Astrocyte (in vitro differentiated cells and primary cell): ENCODE data around the gene MORC1. TPM values are rescaled to one million over a fixed set of nuclear protein-coding genes. Genes with fewer than 3 reads are reported as not detected.

Experiments
- DNase-seq: peaks from one replicate; pipeline ENCODE4 v3.0.0-alpha.2; 2010; ENCODE audit warnings: low read depth
- FAIRE-seq: peaks from 2 replicates; lab custom pipeline; 2011; peaks lifted over from hg19 to GRCh38; lab: Jason Lieb, UNC
- H2AFZ ChIP-seq: 2 replicates; pipeline ENCODE4 v1.6.0; 2012; ENCODE audit warnings: low read depth, low read length, inconsistent platforms
- H3K27ac ChIP-seq: 2 replicates; pipeline ENCODE4 v1.5.1; 2011; ENCODE audit warnings: low read depth, low read length, inconsistent platforms
- H3K27me3 ChIP-seq: 2 replicates; pipeline ENCODE4 v1.6.0; 2011; ENCODE audit warnings: low read length, inconsistent platforms; ENCODE audit not compliant: insufficient read depth
- H3K36me3 ChIP-seq: 2 replicates; pipeline ENCODE4 v1.5.1; 2011; ENCODE audit warnings: low read length, inconsistent platforms; ENCODE audit not compliant: insufficient read depth
- H3K4me1 ChIP-seq: 2 replicates; pipeline ENCODE4 v1.5.1; 2011; ENCODE audit warnings: low read length, inconsistent platforms; ENCODE audit not compliant: insufficient read depth
- H3K4me2 ChIP-seq: 2 replicates; pipeline ENCODE4 v1.6.0; 2012; ENCODE audit warnings: low read length, inconsistent platforms
- H3K4me3 ChIP-seq: 2 replicates; pipeline ENCODE4 v1.5.1; 2011; ENCODE audit warnings: low read depth, mild to moderate bottlenecking, low read length, inconsistent platforms; ENCODE audit not compliant: insufficient read depth
- H3K79me2 ChIP-seq: 2 replicates; pipeline ENCODE4 v1.6.0; 2012; ENCODE audit warnings: mild to moderate bottlenecking, low read length, inconsistent platforms; ENCODE audit not compliant: insufficient read depth
- H3K9ac ChIP-seq: 2 replicates; pipeline ENCODE4 v1.6.0; 2012; ENCODE audit warnings: mild to moderate bottlenecking, low read length, inconsistent platforms
- H3K9me3 ChIP-seq: 2 replicates; pipeline ENCODE4 v1.5.1; 2012; ENCODE audit warnings: low read depth, mild to moderate bottlenecking, low read length, inconsistent platforms; ENCODE audit not compliant: insufficient read depth
- H4K20me1 ChIP-seq: 2 replicates; pipeline ENCODE4 v1.6.0; 2012; ENCODE audit warnings: low read length, inconsistent platforms; ENCODE audit not compliant: insufficient read depth
- H3K27ac Mint-ChIP-seq: one replicate; pipeline ENCODE4 v1.8.0; 2021; ENCODE audit warnings: mild to moderate bottlenecking, mixed read lengths; ENCODE audit not compliant: unreplicated experiment
- H3K27me3 Mint-ChIP-seq: one replicate; pipeline ENCODE4 v1.8.0; 2021; ENCODE audit warnings: low read depth, mixed read lengths; ENCODE audit not compliant: unreplicated experiment
- H3K36me3 Mint-ChIP-seq: one replicate; pipeline ENCODE4 v1.8.0; 2021; ENCODE audit warnings: low read depth, mixed read lengths; ENCODE audit not compliant: unreplicated experiment
- H3K4me1 Mint-ChIP-seq: one replicate; pipeline ENCODE4 v1.8.0; 2021; ENCODE audit warnings: low read depth, mixed read lengths; ENCODE audit not compliant: unreplicated experiment
- H3K4me3 Mint-ChIP-seq: one replicate; pipeline ENCODE4 v1.8.0; 2021; ENCODE audit warnings: mild to moderate bottlenecking, moderate library complexity, mixed read lengths; ENCODE audit not compliant: unreplicated experiment
- H3K9me3 Mint-ChIP-seq: one replicate; pipeline ENCODE4 v1.8.0; 2021; ENCODE audit warnings: mild to moderate bottlenecking, mixed read lengths; ENCODE audit not compliant: unreplicated experiment
- CTCF ChIP-seq: IDR thresholded peaks from 2 replicates; pipeline ENCODE4 v1.5.1; 2011; ENCODE audit warnings: low read depth, mild to moderate bottlenecking, inconsistent platforms, low read length, moderate library complexity; ENCODE audit not compliant: insufficient read depth
- EZH2 ChIP-seq: IDR thresholded peaks from 2 replicates; pipeline ENCODE4 v1.6.1; 2012; ENCODE audit warnings: mild to moderate bottlenecking, low read length, inconsistent platforms; ENCODE audit not compliant: insufficient read depth
- total RNA-seq: library from RNA; stranded (reverse); gene quantifications from 2 replicates; pipeline ENCODE4 v1.2.1, GENCODE V29; 2021

Gene MORC1
- total RNA-seq, 1 donor from 2014 or later = not detected

- Mint-ChIP-seq H3K4me3 (no peak overlapping the region), H3K27me3 (no peaks in the 10 kb centered on the region), H3K27ac (no peak overlapping the region), H3K9me3 (no peaks in the 10 kb centered on the region), H3K36me3 (no peaks in the 10 kb centered on the region), H3K4me1 (no peaks in the 10 kb centered on the region)
- H3K79me2 ChIP-seq = no peaks in the 10 kb centered on the region
- no peak overlapping the region for H3K27ac ChIP-seq
- TF ChIP-seq CTCF = no peak
- no peak for TF ChIP-seq EZH2
- DNase-seq (no peak), FAIRE-seq (no peak)
- H3K9me3 ChIP-seq = no peaks in the 10 kb centered on the region
- H3K4me3 ChIP-seq = no peak overlapping the region
- no peak overlapping the region for H3K9ac ChIP-seq
- no peaks in the 10 kb centered on the region for H4K20me1 ChIP-seq
- no peaks in the 10 kb centered on the region for H3K36me3 ChIP-seq
- no peak overlapping the region for H2AFZ ChIP-seq
- no peaks in the 10 kb centered on the region for H3K27me3 ChIP-seq
- no peaks in the 10 kb centered on the region for H3K4me1 ChIP-seq
- H3K4me2 ChIP-seq = no peak overlapping the region
Observed at GRCh38 chr3:108998436-108998835, 119.5 kb downstream of the MORC1 start.

- Histone ChIP-seq H3K4me1 (no peaks in the 10 kb centered on the region), H4K20me1 (no peaks in the 10 kb centered on the region), H3K4me3 (no peak overlapping the region), H3K27me3 (no peaks in the 10 kb centered on the region), H3K9ac (no peak overlapping the region), H3K36me3 (no peaks in the 10 kb centered on the region), H3K79me2 (no peaks in the 10 kb centered on the region), H3K27ac (no peak overlapping the region), H3K4me2 (no peak overlapping the region), H2AFZ (no peak overlapping the region), H3K9me3 (no peaks in the 10 kb centered on the region)
- DNase-seq (no peak), FAIRE-seq (no peak)
- H3K36me3 Mint-ChIP-seq = no peaks in the 10 kb centered on the region
- no peak overlapping the region for H3K27ac Mint-ChIP-seq
- no peaks in the 10 kb centered on the region for H3K9me3 Mint-ChIP-seq
- TF ChIP-seq CTCF (no peak), EZH2 (no peak)
- H3K27me3 Mint-ChIP-seq = no peaks in the 10 kb centered on the region
- no peak overlapping the region for H3K4me3 Mint-ChIP-seq
- no peaks in the 10 kb centered on the region for H3K4me1 Mint-ChIP-seq
Observed at GRCh38 chr3:108985844-108986243, 132.1 kb downstream of the MORC1 start.

GRCh38 chr3:108983051-108983450 lies 134.9 kb downstream of the MORC1 start:
- Histone ChIP-seq H3K9ac (no peak overlapping the region), H4K20me1 (no peaks in the 10 kb centered on the region), H2AFZ (no peak overlapping the region), H3K27ac (no peak overlapping the region), H3K79me2 (no peaks in the 10 kb centered on the region), H3K4me1 (no peaks in the 10 kb centered on the region), H3K36me3 (no peaks in the 10 kb centered on the region), H3K9me3 (no peaks in the 10 kb centered on the region), H3K27me3 (no peaks in the 10 kb centered on the region), H3K4me2 (no peak overlapping the region), H3K4me3 (no peak overlapping the region)
- Mint-ChIP-seq H3K4me1 (no peaks in the 10 kb centered on the region), H3K27ac (no peak overlapping the region), H3K4me3 (no peak overlapping the region), H3K36me3 (no peaks in the 10 kb centered on the region), H3K9me3 (no peaks in the 10 kb centered on the region), H3K27me3 (no peaks in the 10 kb centered on the region)
- TF ChIP-seq EZH2 (no peak), CTCF (no peak)
- DNase-seq (no peak), FAIRE-seq (no peak)
